Spleen (tissue), 7 donors: ENCODE measurements around the gene DIP2C.

ENCODE experiments used
- CTCF ChIP-seq, 11 experiments: fragments of 200-600 bp in 7 of 11; fragments of 450-650 bp in 4 of 11; sonication (generic) in 4 of 11; IDR thresholded peaks in 8 of 11; conservative IDR thresholded peaks in 3 of 11; 1 replicate in 7 of 11; 2 replicates in 4 of 11; pipeline versions ENCODE4 v1.4.0 to v1.8.0; 2016 to 2021; ENCODE audit warnings: antibody characterized with exemption in 11 of 11, inconsistent platforms in 4 of 11, mild to moderate bottlenecking in 1 of 11
- POLR2A ChIP-seq, 3 donors: fragments of 450-650 bp; IDR thresholded peaks; one replicate each; pipeline ENCODE4 v1.5.1; 2017; ENCODE audit warnings: antibody characterized with exemption in 3 of 3, mild to moderate bottlenecking in 1 of 3
- POLR2AphosphoS5 ChIP-seq, 3 donors: sonication (generic); formaldehyde crosslinking; IDR thresholded peaks; one replicate each; pipeline ENCODE4 v1.5.1; 2017; ENCODE audit warnings: antibody characterized with exemption in 3 of 3
- donor health status: DM: no; HTN: no; CAD: no; lungs with moderate emphysema.
- donor health status: DM: no; HTN: no; CAD: no.
- donor health status: DM: no; HTN: no; CAD: no.

DNA sequence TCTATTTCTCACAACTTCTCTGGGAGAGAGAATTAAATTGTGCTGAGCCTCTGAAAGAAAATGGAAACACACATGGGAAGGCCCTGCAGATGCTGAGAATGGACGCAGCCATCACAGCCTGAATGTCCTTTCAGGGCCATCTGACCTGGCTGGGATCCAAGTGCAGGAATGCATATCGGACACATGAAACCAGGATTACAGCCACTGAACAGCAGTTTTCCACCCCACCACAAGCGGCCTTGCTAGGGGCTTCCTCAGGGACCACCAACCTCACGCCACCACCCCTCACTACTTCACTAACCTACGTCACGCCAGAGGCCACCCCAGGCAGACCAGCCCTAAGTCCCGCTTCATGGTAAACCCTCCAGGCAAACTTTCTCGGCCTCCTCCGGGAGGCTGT, 103.3 kb downstream of the DIP2C start:
- TF ChIP-seq CTCF (IDR thresholded peaks at IDR 0.05 in 8 of 11, conservative IDR thresholded peaks at IDR 0.05 in 3 of 11) (no peak), POLR2A (IDR thresholded peaks at IDR 0.05) (no peak), POLR2AphosphoS5 (IDR thresholded peaks at IDR 0.05) (no peak)
